Glomerular visceral epithelial cell (primary cell): ENCODE measurements around the gene HYCC1.
"Not testable (repeated sequence)": the region's sequence is repeated elsewhere in the genome, so short reads cannot be mapped to it uniquely, and the experiment has no call there.

ENCODE experiments used
- DNase-seq: peaks from one replicate; pipeline ENCODE4 v3.0.0-alpha.2; 2016; ENCODE audit errors: extremely low spot score

Gene HYCC1

GRCh38 chr7:22985436-22985835 lies 28.5 kb downstream of the HYCC1 start:
- DNase-seq = no peak

GRCh38 chr7:22983257-22983855 lies 30.6 kb downstream of the HYCC1 start:
- DNase-seq = no peak

GRCh38 chr7:22980422-22980821 lies 33.5 kb downstream of the HYCC1 start:
- DNase-seq = peak; percentile 7

- no peak for DNase-seq
Observed at GRCh38 chr7:22979861-22980260, 34.1 kb downstream of the HYCC1 start.

- DNase-seq = no peak
Observed at GRCh38 chr7:22979251-22979650, 34.7 kb downstream of the HYCC1 start.

- not testable (repeated sequence) for DNase-seq
Observed at GRCh38 chr7:22974636-22975035, 39.3 kb downstream of the HYCC1 start.

- no peak for DNase-seq
Observed at GRCh38 chr7:22972207-22972606, 41.7 kb downstream of the HYCC1 start.

- no peak for DNase-seq
Observed at GRCh38 chr7:22969010-22969431, 44.9 kb downstream of the HYCC1 start.
